ENCODE measurements around the gene LCN6.

DNA sequence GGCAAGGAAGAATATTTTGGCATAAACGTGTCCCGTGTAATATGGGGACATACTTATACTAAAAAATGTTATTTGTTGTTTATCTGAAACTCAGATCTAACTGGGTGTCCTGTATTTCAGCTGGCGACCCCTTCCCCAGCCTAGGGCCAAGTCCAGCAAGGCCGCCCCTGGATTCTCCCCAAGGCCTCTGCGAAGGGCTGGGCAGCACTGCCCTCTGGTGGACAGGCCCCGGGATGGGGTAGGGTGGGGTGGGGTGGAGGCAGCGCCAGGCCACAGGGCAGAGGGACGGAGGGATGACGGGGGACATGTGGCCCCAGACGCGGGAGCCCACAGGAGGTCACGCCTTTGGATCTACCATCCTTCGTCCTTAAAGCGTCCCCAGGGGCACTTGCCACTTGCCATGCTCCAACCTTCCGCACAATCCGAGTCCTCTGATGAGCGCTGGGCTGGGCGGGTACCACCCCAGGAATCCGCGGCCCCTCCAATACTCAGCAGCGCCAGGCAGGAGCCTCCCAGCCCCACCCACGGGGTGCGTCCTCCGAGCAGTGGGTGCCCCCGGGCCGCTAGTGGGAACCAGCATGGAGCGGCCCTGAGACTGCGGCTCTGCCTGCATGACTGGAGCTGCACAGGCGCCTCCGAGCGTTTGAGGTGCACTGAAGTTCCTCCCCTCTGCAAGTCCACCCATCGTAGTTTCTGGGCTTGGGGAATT lies 54.0 kb downstream of the LCN6 start:
- TF ChIP-seq, protein P1, sequence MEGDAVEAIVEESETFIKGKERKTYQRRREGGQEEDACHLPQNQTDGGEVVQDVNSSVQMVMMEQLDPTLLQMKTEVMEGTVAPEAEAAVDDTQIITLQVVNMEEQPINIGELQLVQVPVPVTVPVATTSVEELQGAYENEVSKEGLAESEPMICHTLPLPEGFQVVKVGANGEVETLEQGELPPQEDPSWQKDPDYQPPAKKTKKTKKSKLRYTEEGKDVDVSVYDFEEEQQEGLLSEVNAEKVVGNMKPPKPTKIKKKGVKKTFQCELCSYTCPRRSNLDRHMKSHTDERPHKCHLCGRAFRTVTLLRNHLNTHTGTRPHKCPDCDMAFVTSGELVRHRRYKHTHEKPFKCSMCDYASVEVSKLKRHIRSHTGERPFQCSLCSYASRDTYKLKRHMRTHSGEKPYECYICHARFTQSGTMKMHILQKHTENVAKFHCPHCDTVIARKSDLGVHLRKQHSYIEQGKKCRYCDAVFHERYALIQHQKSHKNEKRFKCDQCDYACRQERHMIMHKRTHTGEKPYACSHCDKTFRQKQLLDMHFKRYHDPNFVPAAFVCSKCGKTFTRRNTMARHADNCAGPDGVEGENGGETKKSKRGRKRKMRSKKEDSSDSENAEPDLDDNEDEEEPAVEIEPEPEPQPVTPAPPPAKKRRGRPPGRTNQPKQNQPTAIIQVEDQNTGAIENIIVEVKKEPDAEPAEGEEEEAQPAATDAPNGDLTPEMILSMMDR (IDR thresholded peaks at IDR 0.05): peak; percentile 53 to 71 (median 64)
- TF ChIP-seq POLR2A (IDR thresholded peaks at IDR 0.05): no peak
